Parathyroid adenoma (tissue), 2 donors: ENCODE results near the gene ARSG.
"Not testable (repeated sequence)": the region's sequence is repeated elsewhere in the genome, so short reads cannot be mapped to it uniquely, and the experiment has no call there.

ENCODE experiments used
- H2AFZ ChIP-seq: fragments of 300-600 bp; sonication (generic); one replicate; pipeline ENCODE4 v1.7.0; 2017; ENCODE audit warnings: antibody characterized with exemption, mild to moderate bottlenecking
- H3K27ac ChIP-seq: fragments of 300-600 bp; sonication (generic); one replicate; pipeline ENCODE4 v1.7.0; 2017
- H3K27me3 ChIP-seq: fragments of 300-600 bp; sonication (generic); one replicate; pipeline ENCODE4 v1.7.0; 2017; ENCODE audit warnings: low read length; ENCODE audit not compliant: control insufficient read depth, insufficient read depth
- H3K36me3 ChIP-seq: fragments of 300-600 bp; sonication (generic); one replicate; pipeline ENCODE4 v1.7.0; 2017; ENCODE audit warnings: low read length; ENCODE audit not compliant: control insufficient read depth, insufficient read depth
- H3K4me1 ChIP-seq: fragments of 300-600 bp; sonication (generic); one replicate; pipeline ENCODE4 v1.7.0; 2017; ENCODE audit warnings: control low read depth
- H3K4me2 ChIP-seq: fragments of 300-600 bp; sonication (generic); one replicate; pipeline ENCODE4 v1.7.0; 2017; ENCODE audit warnings: low read length
- H3K4me3 ChIP-seq: fragments of 300-600 bp; sonication (generic); one replicate; pipeline ENCODE4 v1.7.0; 2017; ENCODE audit warnings: low read depth, low read length
- H3K79me2 ChIP-seq: fragments of 300-600 bp; sonication (generic); one replicate; pipeline ENCODE4 v1.7.0; 2017; ENCODE audit warnings: control low read depth
- H3K9ac ChIP-seq: fragments of 300-600 bp; sonication (generic); one replicate; pipeline ENCODE4 v1.7.0; 2017; ENCODE audit warnings: mild to moderate bottlenecking
- H3K9me3 ChIP-seq: fragments of 300-600 bp; sonication (generic); one replicate; pipeline ENCODE4 v1.7.0; 2017; ENCODE audit warnings: low read length; ENCODE audit not compliant: control insufficient read depth
- CTCF ChIP-seq: fragments of 300-600 bp; sonication (generic); IDR thresholded peaks from one replicate; pipeline ENCODE4 v1.7.0; 2017; ENCODE audit warnings: antibody characterized with exemption, mild to moderate bottlenecking
- donor health status: primary hyperparathyroidism.

ARSG gene

GRCh38 chr17:68273722-68274121 is 17.6 kb upstream of the ARSG start:
- TF ChIP-seq CTCF: no peak
- no peak overlapping the region for H3K27ac ChIP-seq
- no peaks in the 10 kb centered on the region for H3K4me1 ChIP-seq
- no peaks in the 10 kb centered on the region for H3K27me3 ChIP-seq
- H2AFZ ChIP-seq: no peak overlapping the region
- H3K4me3 ChIP-seq: no peak overlapping the region
- H3K9ac ChIP-seq: no peak overlapping the region
- H3K36me3 ChIP-seq: no peaks in the 10 kb centered on the region
- no peaks in the 10 kb centered on the region for H3K79me2 ChIP-seq
- H3K4me2 ChIP-seq: no peak overlapping the region
- H3K9me3 ChIP-seq: no peaks in the 10 kb centered on the region

- not testable (repeated sequence) for H3K79me2 ChIP-seq, H3K27me3 ChIP-seq, H3K4me3 ChIP-seq, H3K4me1 ChIP-seq, H3K9me3 ChIP-seq, H3K9ac ChIP-seq, H2AFZ ChIP-seq, H3K4me2 ChIP-seq, H3K36me3 ChIP-seq, H3K27ac ChIP-seq
Observed at GRCh38 chr17:68276339-68276738, 15.0 kb upstream of the ARSG start.

- no peak for TF ChIP-seq CTCF
Observed at GRCh38 chr17:68277807-68278206, 13.5 kb upstream of the ARSG start.

GRCh38 chr17:68281965-68282364 is 9.3 kb upstream of the ARSG start:
- not testable (repeated sequence) for H3K9me3 ChIP-seq, H3K36me3 ChIP-seq, H3K4me3 ChIP-seq, H3K27ac ChIP-seq, H3K4me1 ChIP-seq, H3K4me2 ChIP-seq, H2AFZ ChIP-seq, H3K9ac ChIP-seq, H3K27me3 ChIP-seq, H3K79me2 ChIP-seq

More at GRCh38 chr17:68277807-68278206, 13.5 kb upstream of the ARSG start:
- Histone ChIP-seq H3K36me3 (no peaks in the 10 kb centered on the region), H3K4me2 (no peak overlapping the region), H3K27me3 (no peaks in the 10 kb centered on the region), H3K79me2 (no peaks in the 10 kb centered on the region), H2AFZ (no peak overlapping the region), H3K9me3 (no peaks in the 10 kb centered on the region), H3K4me3 (no peak overlapping the region), H3K27ac (no peak overlapping the region), H3K4me1 (no peaks in the 10 kb centered on the region), H3K9ac (no peak overlapping the region)

GRCh38 chr17:68288375-68288774 is 2.9 kb upstream of the ARSG start:
- H3K79me2 ChIP-seq: no peaks in the 10 kb centered on the region
- H3K4me1 ChIP-seq: peaks cover 4% of the 10 kb centered on the region
- TF ChIP-seq CTCF: no peak
- no peak overlapping the region for H3K27ac ChIP-seq
- no peaks in the 10 kb centered on the region for H3K36me3 ChIP-seq
- H3K9me3 ChIP-seq: no peaks in the 10 kb centered on the region
- no peak overlapping the region for H3K9ac ChIP-seq
- no peak overlapping the region for H2AFZ ChIP-seq
- no peaks in the 10 kb centered on the region for H3K27me3 ChIP-seq
- H3K4me3 ChIP-seq: no peak overlapping the region
- no peak overlapping the region for H3K4me2 ChIP-seq

- Histone ChIP-seq H3K27ac (no peak overlapping the region), H3K36me3 (no peaks in the 10 kb centered on the region), H3K79me2 (no peaks in the 10 kb centered on the region), H3K27me3 (no peaks in the 10 kb centered on the region), H3K9ac (no peak overlapping the region), H3K4me3 (no peak overlapping the region), H3K4me1 (peaks cover 4% of the 10 kb centered on the region), H3K4me2 (no peak overlapping the region), H3K9me3 (no peaks in the 10 kb centered on the region), H2AFZ (no peak overlapping the region)
- TF ChIP-seq CTCF: no peak
Observed at GRCh38 chr17:68288804-68289203, 2.5 kb upstream of the ARSG start.
